AG04449 (cell line): Measurements from ENCODE around the gene MIPEP.

Experiments
- CTCF ChIA-PET: fragments of 350-600 bp; formaldehyde crosslinking; extraction: SDS; loops from one replicate; lab custom pipeline; 2021; ENCODE audit warnings: antibody characterized with exemption; lab: Yijun Ruan, JAX
- POLR2A ChIA-PET: fragments of 400-600, 350-600 bp; formaldehyde crosslinking; extraction: SDS; loops from one replicate; lab custom pipeline; 2020; ENCODE audit warnings: antibody characterized with exemption, inconsistent platforms; lab: Yijun Ruan, JAX
- DNase-seq: peaks from one replicate; pipeline ENCODE4 v3.0.0-alpha.2; 2010; ENCODE audit warnings: low read depth, low spot score
- H3K4me3 ChIP-seq: 2 replicates; pipeline ENCODE4 v1.5.1; 2011; ENCODE audit warnings: low read depth, mild to moderate bottlenecking, control low read depth, low read length
- CTCF ChIP-seq: IDR thresholded peaks from one replicate; pipeline ENCODE4 v1.5.1; 2011; ENCODE audit warnings: mild to moderate bottlenecking, moderate library complexity, low read length, control low read depth, inconsistent platforms; ENCODE audit not compliant: insufficient read depth; ENCODE audit errors: missing control alignments

The MIPEP gene

GRCh38 chr13:23820530-23820929, 68.7 kb downstream of the MIPEP start:
- H3K4me3 ChIP-seq = no peak overlapping the region
- TF ChIP-seq CTCF = no peak
- CTCF ChIA-PET = interaction anchor here (1.8 kb wide), 1 partner anchor 10 kb away, joined by 7 read pairs; no protein-coding TSS in a partner anchor
- POLR2A ChIA-PET = no interaction called here
- no peak for DNase-seq

GRCh38 chr13:23817830-23818229, 71.4 kb downstream of the MIPEP start:
- no peak for TF ChIP-seq CTCF
- no peak for DNase-seq
- no peak overlapping the region for H3K4me3 ChIP-seq
- ChIA-PET CTCF (no interaction called here), POLR2A (no interaction called here)

GRCh38 chr13:23817136-23817535, 72.1 kb downstream of the MIPEP start:
- POLR2A ChIA-PET = no interaction called here
- no peak for DNase-seq
- no peak for TF ChIP-seq CTCF
- no peak overlapping the region for H3K4me3 ChIP-seq
- CTCF ChIA-PET = no interaction called here

GRCh38 chr13:23813635-23814034, 75.6 kb downstream of the MIPEP start:
- H3K4me3 ChIP-seq = no peak overlapping the region
- ChIA-PET POLR2A (no interaction called here), CTCF (no interaction called here)
- DNase-seq = no peak
- TF ChIP-seq CTCF = no peak

- ChIA-PET POLR2A (no interaction called here), CTCF (interaction anchor here (0.7 to 1.7 kb wide), 5 partner anchors 9 to 344 kb away, joined by 3 to 7 read pairs (median 3); no protein-coding TSS in a partner anchor)
- TF ChIP-seq CTCF = no peak
- no peak for DNase-seq
- no peak overlapping the region for H3K4me3 ChIP-seq
Measured at GRCh38 chr13:23811366-23812062, 77.7 kb downstream of the MIPEP start.

- POLR2A ChIA-PET = no interaction called here
- no peak for TF ChIP-seq CTCF
- CTCF ChIA-PET = interaction anchor here (0.8 to 1.7 kb wide), 2 partner anchors 10 to 344 kb away, joined by 3 to 7 read pairs; no protein-coding TSS in a partner anchor
Measured at GRCh38 chr13:23810685-23811240, 78.4 kb downstream of the MIPEP start.

More at GRCh38 chr13:23810685-23811240, 78.4 kb downstream of the MIPEP start:
- DNase-seq = no peak
- no peak overlapping the region for H3K4me3 ChIP-seq
